Left lung (tissue), 10 donors: Measurements from ENCODE around the gene ATP2B3. TPM values are rescaled to one million over a fixed set of nuclear protein-coding genes. Genes with fewer than 3 reads are reported as not detected.

Experiments
- ATAC-seq: fragments of 200-7000 bp; cut with Tn5 transposase; one replicate; pipeline ENCODE4 v1.9.1; 2020; ENCODE audit warnings: moderate library complexity
- DNase-seq, 4 donors: peaks; one replicate each; pipeline ENCODE4 v3.0.0-alpha.2; 2013 to 2020
- H3K27ac ChIP-seq, 2 donors: fragments of 200-600 bp; sonication (generic) in 1 of 2; one replicate each; pipeline versions ENCODE4 v1.5.0 to v1.8.0; 2020 to 2021
- H3K27me3 ChIP-seq, 2 donors: fragments of 200-600 bp; sonication (generic) in 1 of 2; one replicate each; pipeline versions ENCODE4 v1.5.0 to v1.8.0; 2020 to 2021
- H3K36me3 ChIP-seq, 2 donors: fragments of 200-600 bp; sonication (generic) in 1 of 2; one replicate each; pipeline versions ENCODE4 v1.5.0 to v1.8.0; 2020 to 2021
- H3K4me1 ChIP-seq, 2 donors: fragments of 200-600 bp; one replicate each; pipeline ENCODE4 v1.8.0; 2021
- H3K4me3 ChIP-seq, 2 donors: fragments of 200-600 bp; sonication (generic) in 1 of 2; one replicate each; pipeline versions ENCODE4 v1.5.0 to v1.8.0; 2020 to 2021; ENCODE audit warnings: mild to moderate bottlenecking in 1 of 2
- H3K9me3 ChIP-seq, 2 donors: fragments of 200-600 bp; sonication (generic) in 1 of 2; one replicate each; pipeline versions ENCODE4 v1.5.0 to v1.8.0; 2020 to 2021
- intact Hi-C, 2 donors: fragments of 100-400 bp; cut with DNase I; formaldehyde crosslinking; loops; one replicate each; pipeline versions ENCODE4 v1.11.2 to v1.14.2; 2022
- polyA plus RNA-seq, 6 donors: library from polyadenylated mRNA; unstranded; fragments of 120-200 nt; gene quantifications; one replicate each; pipeline ENCODE4 v1.2.1, GENCODE V29; 2013; ENCODE audit not compliant: insufficient read length in 6 of 6
- total RNA-seq, 2 donors: library from RNA; stranded (reverse); fragmentation: NEBNext Ultra II Directional; extraction: Animal tissue kit (Norgen Biotek cat#: 25700); gene quantifications; one replicate each; pipeline ENCODE4 v1.2.1, GENCODE V29; 2021
- TF ChIP-seq, protein P1 (sequence below), 2 donors: fragments of 200-600 bp; sonication (generic) in 1 of 2; IDR thresholded peaks; one replicate each; pipeline versions ENCODE4 v1.5.0 to v1.8.0; 2021; ENCODE audit warnings: antibody characterized with exemption in 2 of 2
- donor health status: DM: no; HTN: yes; CAD: no.
- donor health status: DM: no; HTN: no; CAD: no.

ATP2B3 gene
- total and polyA plus RNA-seq, 8 donors: 0.10 to 0.33 (median 0.19) TPM; not detected in 2

DNA sequence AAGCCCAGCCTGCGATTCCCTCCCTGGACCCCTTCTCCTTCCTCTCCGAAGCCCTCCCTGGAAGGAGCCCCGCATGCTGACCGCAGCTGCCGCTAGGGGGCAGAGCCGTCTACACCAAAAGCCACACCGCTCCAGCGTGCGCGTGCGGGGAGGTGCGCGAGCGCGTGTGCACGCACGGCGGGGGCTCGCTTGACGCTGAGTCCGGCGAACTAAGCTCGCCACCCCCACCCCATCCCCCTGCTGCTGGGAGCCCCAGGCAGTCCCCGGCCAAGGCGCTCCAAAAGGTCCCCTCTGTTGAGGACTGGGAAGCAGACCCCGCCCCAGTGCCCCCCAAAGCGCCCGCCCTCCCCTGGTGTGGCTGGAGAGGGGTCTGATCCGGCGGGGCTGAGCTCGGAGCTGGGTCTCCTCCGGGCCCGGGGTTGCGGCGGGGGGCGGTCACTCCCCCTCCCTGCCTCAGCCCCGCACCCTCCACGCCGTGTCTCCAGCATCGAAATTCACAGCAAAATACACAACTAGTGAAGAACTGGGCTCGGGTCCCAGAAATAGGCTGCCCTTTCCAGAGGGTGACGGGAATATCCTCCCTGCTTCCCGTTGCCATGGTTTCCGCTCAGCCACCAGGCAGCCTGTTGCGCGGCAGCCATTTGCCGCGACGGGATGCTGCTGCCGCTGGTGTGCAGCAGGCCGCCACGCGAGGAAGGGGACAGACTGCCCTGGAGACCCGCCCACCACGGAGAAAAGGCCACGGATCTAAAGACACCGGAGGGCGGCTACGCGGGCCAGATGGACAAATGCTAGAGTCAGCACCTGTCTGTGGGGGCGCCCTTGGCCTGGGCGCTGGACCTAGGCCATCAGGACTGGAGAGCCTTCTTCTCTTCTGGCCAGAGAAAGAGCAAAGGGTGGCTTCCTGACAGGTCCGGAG is 92.7 kb downstream of the ATP2B3 start:
- no peak overlapping the region for H3K27ac ChIP-seq
- peak overlapping the region in 1 of 2 donors; percentile 7 for H3K4me3 ChIP-seq
- peak in 3 of 4 donors; percentile 52 to 91 (median 83) for DNase-seq
- TF ChIP-seq, protein P1, sequence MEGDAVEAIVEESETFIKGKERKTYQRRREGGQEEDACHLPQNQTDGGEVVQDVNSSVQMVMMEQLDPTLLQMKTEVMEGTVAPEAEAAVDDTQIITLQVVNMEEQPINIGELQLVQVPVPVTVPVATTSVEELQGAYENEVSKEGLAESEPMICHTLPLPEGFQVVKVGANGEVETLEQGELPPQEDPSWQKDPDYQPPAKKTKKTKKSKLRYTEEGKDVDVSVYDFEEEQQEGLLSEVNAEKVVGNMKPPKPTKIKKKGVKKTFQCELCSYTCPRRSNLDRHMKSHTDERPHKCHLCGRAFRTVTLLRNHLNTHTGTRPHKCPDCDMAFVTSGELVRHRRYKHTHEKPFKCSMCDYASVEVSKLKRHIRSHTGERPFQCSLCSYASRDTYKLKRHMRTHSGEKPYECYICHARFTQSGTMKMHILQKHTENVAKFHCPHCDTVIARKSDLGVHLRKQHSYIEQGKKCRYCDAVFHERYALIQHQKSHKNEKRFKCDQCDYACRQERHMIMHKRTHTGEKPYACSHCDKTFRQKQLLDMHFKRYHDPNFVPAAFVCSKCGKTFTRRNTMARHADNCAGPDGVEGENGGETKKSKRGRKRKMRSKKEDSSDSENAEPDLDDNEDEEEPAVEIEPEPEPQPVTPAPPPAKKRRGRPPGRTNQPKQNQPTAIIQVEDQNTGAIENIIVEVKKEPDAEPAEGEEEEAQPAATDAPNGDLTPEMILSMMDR (IDR thresholded peaks at IDR 0.05): peak; percentile 54 to 83
- H3K27me3 ChIP-seq: peaks cover 0 to 22% of the 10 kb centered on the region in 2 donors
- no peaks in the 10 kb centered on the region for H3K36me3 ChIP-seq
- intact Hi-C loops: no loop called here
- ATAC-seq: peak; percentile 94
- H3K4me1 ChIP-seq: peaks cover 0 to 6% of the 10 kb centered on the region in 2 donors
- no peaks in the 10 kb centered on the region for H3K9me3 ChIP-seq

DNA sequence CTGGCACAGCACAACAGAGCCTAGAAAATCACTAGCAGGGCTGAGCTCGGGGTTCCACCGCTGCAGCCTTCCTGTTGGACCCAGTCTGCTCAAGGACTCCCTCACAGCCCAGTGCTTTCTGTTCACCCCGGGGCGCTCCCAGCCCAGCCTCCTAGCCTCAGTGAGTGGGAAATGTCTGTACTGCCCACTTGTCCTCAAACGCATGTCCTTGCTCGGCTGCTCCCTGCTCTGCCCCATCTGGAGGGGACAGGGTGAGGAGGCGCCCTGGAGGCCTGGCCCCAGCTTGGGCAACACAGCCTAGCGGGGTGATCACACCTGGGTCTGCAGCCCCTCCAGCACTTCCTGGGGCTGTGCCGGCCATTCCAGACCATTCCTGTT is 93.4 kb downstream of the ATP2B3 start:
- intact Hi-C loops: no loop called here
- TF ChIP-seq, protein P1 (IDR thresholded peaks at IDR 0.05): no peak
- no peak overlapping the region for H3K4me3 ChIP-seq

DNA sequence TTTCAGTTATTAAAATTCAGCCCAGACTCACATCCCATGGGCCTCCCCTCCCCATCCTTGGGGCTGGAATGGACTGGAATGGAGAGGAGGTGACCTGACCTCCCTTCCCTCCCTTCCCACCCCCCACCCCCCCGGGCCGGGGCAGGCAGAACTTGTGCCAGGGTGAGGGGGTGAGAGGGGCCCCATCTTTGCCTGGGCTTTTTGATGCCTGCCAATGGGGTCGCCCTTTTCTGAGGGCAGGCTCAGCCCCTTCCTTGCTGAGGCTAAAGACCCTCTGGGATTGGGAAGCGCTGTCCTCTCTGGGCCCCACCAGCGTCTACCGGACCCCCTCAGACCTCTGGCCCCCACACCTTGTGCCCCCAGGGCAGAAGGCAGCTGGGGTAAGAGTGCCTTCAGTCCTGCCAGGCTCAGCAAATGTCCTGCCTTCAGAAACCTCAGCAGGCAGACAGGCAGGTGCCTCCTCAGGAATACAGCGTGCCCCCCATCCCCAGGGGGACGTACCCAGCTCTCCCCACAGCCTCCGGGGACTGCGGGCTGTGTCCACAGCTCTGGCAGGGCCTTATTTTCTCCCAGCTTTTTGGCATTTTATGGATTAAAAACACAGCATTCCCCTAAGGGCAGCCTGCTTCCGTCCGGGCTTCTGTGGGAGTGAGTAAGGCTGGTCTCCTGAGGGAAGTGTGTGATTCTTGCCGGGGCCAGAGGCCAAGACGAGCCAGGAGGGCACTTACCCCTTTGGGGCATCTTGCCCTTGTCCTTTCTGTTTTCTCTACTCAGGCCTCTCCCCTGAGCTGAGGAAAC is 94.1 kb downstream of the ATP2B3 start:
- H3K4me1 ChIP-seq: peaks cover 0 to 6% of the 10 kb centered on the region in 2 donors
- H3K27ac ChIP-seq: no peak overlapping the region
- intact Hi-C loops: no loop called here
- peaks cover 0 to 22% of the 10 kb centered on the region in 2 donors for H3K27me3 ChIP-seq
- H3K4me3 ChIP-seq: no peak overlapping the region
- TF ChIP-seq, protein P1 (IDR thresholded peaks at IDR 0.05): no peak
- ATAC-seq: no peak
- DNase-seq: no peak
- H3K36me3 ChIP-seq: no peaks in the 10 kb centered on the region
- H3K9me3 ChIP-seq: no peaks in the 10 kb centered on the region

More for the DNA sequence above, 93.4 kb downstream of the ATP2B3 start:
- Histone ChIP-seq H3K27me3 (peaks cover 0 to 22% of the 10 kb centered on the region in 2 donors), H3K4me1 (peaks cover 0 to 6% of the 10 kb centered on the region in 2 donors), H3K36me3 (no peaks in the 10 kb centered on the region), H3K27ac (no peak overlapping the region), H3K9me3 (no peaks in the 10 kb centered on the region)
- no peak for DNase-seq
- no peak for ATAC-seq

DNA sequence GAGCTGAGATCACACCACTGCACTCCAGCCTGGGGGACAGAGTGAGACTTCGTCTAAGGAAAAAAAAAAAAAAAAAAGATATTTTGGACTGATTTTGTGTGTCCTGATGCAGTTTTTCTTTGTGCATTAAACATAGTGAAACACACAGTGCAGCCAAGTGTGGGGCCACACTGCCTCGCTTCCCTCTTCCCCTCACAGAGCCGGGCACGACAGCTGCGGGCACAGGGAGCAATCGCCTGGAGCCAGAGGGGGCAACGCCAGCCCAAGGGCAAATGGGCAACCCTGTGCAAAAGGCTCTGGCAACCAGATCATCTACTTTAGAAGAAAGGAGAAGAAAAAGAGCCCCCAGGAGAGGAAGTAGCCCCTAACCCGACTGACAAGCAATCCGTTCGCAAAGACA is 95.0 kb downstream of the ATP2B3 start:
- DNase-seq (no peak), ATAC-seq (no peak)
- Histone ChIP-seq H3K27me3 (peaks cover 0 to 22% of the 10 kb centered on the region in 2 donors), H3K36me3 (no peaks in the 10 kb centered on the region), H3K4me1 (peaks cover 0 to 6% of the 10 kb centered on the region in 2 donors), H3K4me3 (no peak overlapping the region), H3K27ac (no peak overlapping the region), H3K9me3 (no peaks in the 10 kb centered on the region)
- intact Hi-C loops: no loop called here
- TF ChIP-seq, protein P1 (IDR thresholded peaks at IDR 0.05): no peak

DNA sequence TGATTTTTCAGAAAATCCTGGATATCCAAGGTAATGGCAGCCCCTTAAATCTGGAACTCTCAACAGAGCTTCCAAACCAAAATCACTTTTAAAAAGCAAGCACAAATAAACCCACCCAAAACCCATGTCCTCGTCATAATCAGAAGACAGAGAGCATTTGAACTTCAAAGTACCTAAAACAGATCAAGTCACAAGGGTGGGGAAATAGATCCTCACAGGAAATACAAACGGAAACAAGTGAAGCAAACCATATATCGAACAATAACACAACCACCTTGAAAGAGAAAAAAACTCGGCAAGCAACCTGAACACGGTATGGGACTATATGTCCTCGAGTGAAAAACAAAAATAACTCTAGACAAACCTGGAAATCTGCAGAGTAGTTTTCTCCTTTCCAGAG is 97.4 kb downstream of the ATP2B3 start:
- intact Hi-C loops: no loop called here
- peaks cover 0 to 6% of the 10 kb centered on the region in 2 donors for H3K4me1 ChIP-seq
- peaks cover 0 to 29% of the 10 kb centered on the region in 2 donors for H3K27me3 ChIP-seq
- no peak overlapping the region for H3K27ac ChIP-seq
- DNase-seq (no peak), ATAC-seq (no peak)
- no peaks in the 10 kb centered on the region for H3K9me3 ChIP-seq
- TF ChIP-seq, protein P1 (IDR thresholded peaks at IDR 0.05): no peak
- no peaks in the 10 kb centered on the region for H3K36me3 ChIP-seq
- no peak overlapping the region for H3K4me3 ChIP-seq
